Neural crest cell (in vitro differentiated cells): ENCODE data around the gene SNCG. TPM values are rescaled to one million over a fixed set of nuclear protein-coding genes. Genes with fewer than 3 reads are reported as not detected.

Experiments used
- DNase-seq: peaks from one replicate; pipeline ENCODE4 v3.0.0; 2021; ENCODE audit warnings: low read depth, mixed read lengths, low spot score
- H3K27ac Mint-ChIP-seq: one replicate; pipeline ENCODE4 v1.8.0; 2021; ENCODE audit warnings: mild to moderate bottlenecking, mixed read lengths; ENCODE audit not compliant: unreplicated experiment
- H3K27me3 Mint-ChIP-seq: 2 replicates; pipeline ENCODE4 v1.8.0; 2021; ENCODE audit warnings: low read depth, mild to moderate bottlenecking, mixed read lengths
- H3K36me3 Mint-ChIP-seq: 2 replicates; pipeline ENCODE4 v1.8.0; 2021; ENCODE audit warnings: low read depth, mild to moderate bottlenecking, mixed read lengths
- H3K4me1 Mint-ChIP-seq: 2 replicates; pipeline ENCODE4 v1.8.0; 2021; ENCODE audit warnings: mixed read lengths
- H3K4me3 Mint-ChIP-seq: one replicate; pipeline ENCODE4 v1.8.0; 2021; ENCODE audit warnings: mild to moderate bottlenecking, mixed read lengths
- H3K9me3 Mint-ChIP-seq: 2 replicates; pipeline ENCODE4 v1.8.0; 2021; ENCODE audit warnings: mixed read lengths
- total RNA-seq: library from RNA; stranded (reverse); gene quantifications from 2 replicates; pipeline ENCODE4 v1.2.1, GENCODE V29; 2021
- TF ChIP-seq, protein P1 (sequence below): fragments of 200-600 bp; sonication (generic); conservative IDR thresholded peaks from 2 replicates; pipeline ENCODE4 v1.5.0; 2021; ENCODE audit warnings: antibody characterized with exemption, mild to moderate bottlenecking

SNCG gene
- total RNA-seq, 1 donor from 2014 or later = 8.2 TPM

DNA sequence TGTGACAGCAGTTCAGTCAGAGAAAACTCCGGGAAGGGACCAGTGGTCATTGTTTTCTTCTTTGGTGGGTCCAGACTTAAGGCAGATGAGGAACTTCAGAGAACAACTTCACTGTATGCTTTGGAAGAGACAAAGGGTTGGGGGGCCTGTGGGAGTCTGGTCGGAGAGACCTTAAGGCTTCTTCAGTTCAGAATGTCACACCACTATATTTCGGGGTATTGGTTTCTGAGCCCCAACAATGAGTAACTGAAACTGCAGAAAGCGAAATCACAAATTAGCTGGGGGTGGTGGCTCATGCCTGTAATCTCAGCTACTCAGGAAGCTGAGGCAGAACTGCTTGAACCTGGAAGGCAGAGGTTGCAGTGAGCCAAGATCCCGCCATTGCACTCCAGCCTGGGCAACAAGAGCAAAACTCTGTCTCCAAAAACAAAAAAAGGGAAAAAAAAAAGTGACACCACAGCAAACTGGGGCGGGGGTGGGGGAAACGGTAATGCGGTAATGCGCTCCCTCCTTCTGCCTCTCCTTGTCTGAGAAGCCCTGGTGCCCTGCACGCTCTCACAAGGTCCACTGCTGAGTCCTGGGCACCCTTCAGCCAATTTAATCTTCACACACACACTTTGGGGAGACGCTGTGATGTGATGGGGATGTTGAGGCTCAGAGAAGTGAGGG is 7.7 kb downstream of the SNCG start:
- Mint-ChIP-seq H3K27ac (peak overlapping the region; percentile 80), H3K4me1 (peaks cover 29% of the 10 kb centered on the region), H3K36me3 (no peaks in the 10 kb centered on the region), H3K4me3 (peak overlapping the region; percentile 78), H3K9me3 (no peaks in the 10 kb centered on the region), H3K27me3 (peaks cover 5% of the 10 kb centered on the region)
- TF ChIP-seq, protein P1, sequence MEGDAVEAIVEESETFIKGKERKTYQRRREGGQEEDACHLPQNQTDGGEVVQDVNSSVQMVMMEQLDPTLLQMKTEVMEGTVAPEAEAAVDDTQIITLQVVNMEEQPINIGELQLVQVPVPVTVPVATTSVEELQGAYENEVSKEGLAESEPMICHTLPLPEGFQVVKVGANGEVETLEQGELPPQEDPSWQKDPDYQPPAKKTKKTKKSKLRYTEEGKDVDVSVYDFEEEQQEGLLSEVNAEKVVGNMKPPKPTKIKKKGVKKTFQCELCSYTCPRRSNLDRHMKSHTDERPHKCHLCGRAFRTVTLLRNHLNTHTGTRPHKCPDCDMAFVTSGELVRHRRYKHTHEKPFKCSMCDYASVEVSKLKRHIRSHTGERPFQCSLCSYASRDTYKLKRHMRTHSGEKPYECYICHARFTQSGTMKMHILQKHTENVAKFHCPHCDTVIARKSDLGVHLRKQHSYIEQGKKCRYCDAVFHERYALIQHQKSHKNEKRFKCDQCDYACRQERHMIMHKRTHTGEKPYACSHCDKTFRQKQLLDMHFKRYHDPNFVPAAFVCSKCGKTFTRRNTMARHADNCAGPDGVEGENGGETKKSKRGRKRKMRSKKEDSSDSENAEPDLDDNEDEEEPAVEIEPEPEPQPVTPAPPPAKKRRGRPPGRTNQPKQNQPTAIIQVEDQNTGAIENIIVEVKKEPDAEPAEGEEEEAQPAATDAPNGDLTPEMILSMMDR = no peak
- no peak for DNase-seq

DNA sequence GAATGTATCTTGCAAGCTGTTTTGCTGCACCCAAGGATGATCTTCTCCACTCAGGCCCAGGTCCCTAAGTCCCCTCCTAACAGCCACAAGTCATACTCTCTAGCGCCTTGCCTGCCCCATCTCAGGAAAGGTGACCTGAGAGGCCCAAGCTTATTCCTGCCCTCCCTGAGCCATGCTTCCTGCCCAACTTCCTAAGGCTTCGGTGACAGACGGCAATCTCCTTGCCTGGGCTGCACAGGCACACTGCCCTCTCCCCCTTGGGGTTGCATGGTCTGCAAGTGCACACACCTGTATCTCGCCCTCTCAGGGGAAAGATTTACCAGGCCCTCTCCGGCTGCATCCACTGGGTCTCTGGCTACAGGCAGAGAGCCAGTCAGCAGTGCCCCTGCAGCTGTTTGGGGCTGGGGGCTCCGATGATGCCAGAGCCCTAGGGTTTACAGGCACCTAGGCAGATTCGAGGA is 9.1 kb downstream of the SNCG start:
- Mint-ChIP-seq H3K9me3 (no peaks in the 10 kb centered on the region), H3K27me3 (peaks cover 11% of the 10 kb centered on the region), H3K27ac (no peak overlapping the region)

DNA sequence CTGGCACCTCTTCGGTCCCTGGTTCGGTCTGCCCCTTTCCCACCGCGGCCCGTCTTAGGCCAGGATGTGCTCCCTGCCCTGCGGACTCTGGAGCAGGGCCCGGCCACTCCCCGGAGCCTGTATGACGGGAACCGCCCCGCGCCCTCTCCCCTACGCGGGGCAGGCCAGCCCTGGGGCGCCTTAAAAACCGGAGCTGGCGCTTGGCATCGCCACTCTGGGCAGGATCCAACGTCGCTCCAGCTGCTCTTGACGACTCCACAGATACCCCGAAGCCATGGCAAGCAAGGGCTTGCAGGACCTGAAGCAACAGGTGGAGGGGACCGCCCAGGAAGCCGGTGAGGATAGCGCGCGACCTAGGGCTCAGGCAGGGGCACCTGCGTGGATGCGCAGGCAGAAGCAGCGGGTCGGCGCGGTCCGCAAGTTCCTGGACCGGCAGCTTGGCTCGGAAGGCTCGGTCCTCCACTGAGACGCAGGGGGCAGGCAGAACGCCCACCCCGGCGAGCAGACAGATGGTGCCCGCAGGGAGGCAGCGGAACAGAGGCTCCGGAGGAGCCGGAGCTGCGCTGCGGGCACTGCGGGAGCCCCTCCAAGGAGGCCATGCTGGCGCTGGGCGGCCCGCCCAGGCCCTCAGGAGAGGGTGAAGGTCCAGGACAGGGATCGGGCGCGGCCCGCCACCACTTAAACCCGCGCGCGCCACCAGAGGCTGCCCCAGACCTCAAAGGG is 10.0 kb downstream of the SNCG start, which contains the start of gene ADIRF:
TSS of gene ADIRF (plus strand) at position 212 of the 723 bp plus-strand sequence. CDS start at position 275, 63 bp downstream.
- H3K9me3 Mint-ChIP-seq = no peaks in the 10 kb centered on the region
- peaks cover 34% of the 10 kb centered on the region for H3K4me1 Mint-ChIP-seq
- H3K27ac Mint-ChIP-seq = no peak within 1 kb of the TSS
- peaks cover 18% of the 10 kb centered on the region for H3K27me3 Mint-ChIP-seq
- no peak within 1 kb of the TSS for H3K4me3 Mint-ChIP-seq
- no peaks in the 10 kb centered on the region for H3K36me3 Mint-ChIP-seq
- TF ChIP-seq, protein P1 = no peak
- no peak for DNase-seq

More for the DNA sequence above, 9.1 kb downstream of the SNCG start:
- TF ChIP-seq, protein P1 = no peak
- H3K4me3 Mint-ChIP-seq = no peak overlapping the region
- H3K36me3 Mint-ChIP-seq = no peaks in the 10 kb centered on the region
- DNase-seq = no peak
- peaks cover 34% of the 10 kb centered on the region for H3K4me1 Mint-ChIP-seq

DNA sequence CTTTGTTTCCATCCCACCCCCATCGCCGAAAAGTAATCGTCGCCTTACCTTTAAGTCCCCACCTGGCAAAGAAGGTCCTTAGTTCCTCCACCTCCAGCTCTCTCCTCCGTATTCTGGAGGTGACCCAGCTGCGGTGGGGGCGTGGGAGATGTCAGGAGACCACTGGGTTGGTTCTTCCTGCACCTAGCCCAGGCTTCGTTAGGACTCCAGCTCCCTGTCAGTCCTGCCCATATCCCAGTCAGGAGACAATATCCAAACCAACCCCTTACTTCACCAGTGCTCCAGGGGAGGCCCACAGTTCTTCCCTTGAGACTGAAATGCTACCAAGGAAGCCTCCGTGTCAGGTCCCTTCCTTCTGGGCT is 10.6 kb downstream of the SNCG start:
- no peak for DNase-seq
- Mint-ChIP-seq H3K9me3 (no peaks in the 10 kb centered on the region), H3K36me3 (no peaks in the 10 kb centered on the region), H3K4me1 (peaks cover 34% of the 10 kb centered on the region), H3K27ac (no peak overlapping the region), H3K4me3 (no peak overlapping the region), H3K27me3 (peaks cover 20% of the 10 kb centered on the region)
- TF ChIP-seq, protein P1 = no peak

DNA sequence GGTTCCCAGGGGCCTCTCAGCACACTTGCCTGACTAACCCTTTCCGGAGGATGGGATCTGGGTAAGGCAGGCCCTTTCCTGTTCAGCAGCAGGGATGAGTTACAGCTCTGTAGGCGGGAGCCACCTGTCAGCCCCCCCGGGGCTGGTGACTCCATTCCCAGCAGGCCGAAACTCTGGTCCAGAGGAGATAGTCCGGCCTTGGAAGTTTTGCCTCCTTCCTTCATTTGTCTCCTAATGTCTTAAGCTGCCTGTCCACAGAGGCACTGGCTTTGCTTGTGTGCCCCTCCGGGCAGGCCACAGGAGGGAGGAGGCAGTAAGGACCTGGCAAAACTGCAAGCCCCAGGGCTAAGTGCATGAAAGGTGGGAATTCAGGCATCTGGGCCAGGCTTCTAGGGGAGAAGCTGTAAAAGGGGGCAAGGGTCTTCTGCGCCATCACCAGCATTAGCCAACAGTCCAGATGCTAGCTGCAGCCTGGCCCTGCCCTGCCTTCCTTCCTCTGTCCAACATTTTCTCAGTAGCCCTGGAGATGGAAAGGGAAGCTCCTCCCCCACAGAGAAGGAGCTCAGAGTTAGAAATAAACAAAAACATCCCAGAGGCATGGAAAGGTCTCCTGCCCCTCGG is 11.1 kb downstream of the SNCG start:
- Mint-ChIP-seq H3K27ac (no peak overlapping the region), H3K27me3 (peaks cover 20% of the 10 kb centered on the region), H3K36me3 (no peaks in the 10 kb centered on the region), H3K4me3 (peak overlapping the region; percentile 49), H3K4me1 (peaks cover 34% of the 10 kb centered on the region), H3K9me3 (no peaks in the 10 kb centered on the region)
- TF ChIP-seq, protein P1 = no peak
- no peak for DNase-seq
